LoVo (cell line): ENCODE data around the gene TGFA.

Experiments used
- DNase-seq: peaks from one replicate; pipeline ENCODE4 v3.0.0-alpha.2; 2016; ENCODE audit warnings: low spot score

Gene TGFA

GRCh38 chr2:70523996-70524965, 29.3 kb downstream of the TGFA start:
- DNase-seq, result peak; percentile 90

- DNase-seq, result no peak
These were observed 30.0 kb downstream of the TGFA start for GRCh38 chr2:70523672-70523995.

GRCh38 chr2:70522627-70523026, 31.0 kb downstream of the TGFA start:
- no peak for DNase-seq

- no peak for DNase-seq
These were observed 32.8 kb downstream of the TGFA start for GRCh38 chr2:70520825-70521224.

GRCh38 chr2:70519453-70519852, 34.2 kb downstream of the TGFA start:
- DNase-seq, result no peak

GRCh38 chr2:70518557-70518956, 35.1 kb downstream of the TGFA start:
- no peak for DNase-seq

- DNase-seq, result no peak
These were observed 35.8 kb downstream of the TGFA start for GRCh38 chr2:70517804-70518203.

- DNase-seq, result no peak
These were observed 37.0 kb downstream of the TGFA start for GRCh38 chr2:70516596-70516995.

- no peak for DNase-seq
These were observed 37.7 kb downstream of the TGFA start for GRCh38 chr2:70515938-70516337.

- peak; percentile 66 for DNase-seq
These were observed 39.0 kb downstream of the TGFA start for GRCh38 chr2:70514612-70515055.

GRCh38 chr2:70513738-70514137, 39.9 kb downstream of the TGFA start:
- DNase-seq, result no peak

GRCh38 chr2:70511971-70512729, 41.5 kb downstream of the TGFA start:
- DNase-seq, result no peak

GRCh38 chr2:70510313-70510712, 43.3 kb downstream of the TGFA start:
- DNase-seq, result no peak

GRCh38 chr2:70509565-70509964, 44.1 kb downstream of the TGFA start:
- no peak for DNase-seq

- no peak for DNase-seq
These were observed 44.7 kb downstream of the TGFA start for GRCh38 chr2:70508711-70509462.

GRCh38 chr2:70505613-70506391, 47.8 kb downstream of the TGFA start:
- DNase-seq, result no peak

GRCh38 chr2:70504750-70505149, 48.9 kb downstream of the TGFA start:
- DNase-seq, result no peak

- DNase-seq, result no peak
These were observed 49.7 kb downstream of the TGFA start for GRCh38 chr2:70503896-70504295.

- DNase-seq, result no peak
These were observed 51.9 kb downstream of the TGFA start for GRCh38 chr2:70501728-70502127.

- DNase-seq, result no peak
These were observed 52.4 kb downstream of the TGFA start for GRCh38 chr2:70501215-70501614.

GRCh38 chr2:70499253-70499652, 54.4 kb downstream of the TGFA start:
- DNase-seq, result no peak

- DNase-seq, result no peak
These were observed 55.1 kb downstream of the TGFA start for GRCh38 chr2:70498528-70498927.
